Thyroid gland (tissue), 4 donors: Measurements from ENCODE around the gene MBD3L4.

ENCODE experiments used
- CTCF ChIP-seq, 6 experiments: fragments of 200-600 bp in 3 of 6; fragments of 450-650 bp in 3 of 6; sonication (generic) in 3 of 6; IDR thresholded peaks; one replicate each; pipeline ENCODE4 v1.5.1; 2016 to 2019; ENCODE audit warnings: antibody characterized with exemption in 6 of 6, mild to moderate bottlenecking in 2 of 6, inconsistent platforms in 1 of 6, moderate library complexity in 1 of 6
- POLR2A ChIP-seq, 2 donors: fragments of 450-650 bp; IDR thresholded peaks; one replicate each; pipeline ENCODE4 v1.6.1; 2017; ENCODE audit warnings: antibody characterized with exemption in 2 of 2, mild to moderate bottlenecking in 2 of 2, moderate library complexity in 1 of 2

DNA sequence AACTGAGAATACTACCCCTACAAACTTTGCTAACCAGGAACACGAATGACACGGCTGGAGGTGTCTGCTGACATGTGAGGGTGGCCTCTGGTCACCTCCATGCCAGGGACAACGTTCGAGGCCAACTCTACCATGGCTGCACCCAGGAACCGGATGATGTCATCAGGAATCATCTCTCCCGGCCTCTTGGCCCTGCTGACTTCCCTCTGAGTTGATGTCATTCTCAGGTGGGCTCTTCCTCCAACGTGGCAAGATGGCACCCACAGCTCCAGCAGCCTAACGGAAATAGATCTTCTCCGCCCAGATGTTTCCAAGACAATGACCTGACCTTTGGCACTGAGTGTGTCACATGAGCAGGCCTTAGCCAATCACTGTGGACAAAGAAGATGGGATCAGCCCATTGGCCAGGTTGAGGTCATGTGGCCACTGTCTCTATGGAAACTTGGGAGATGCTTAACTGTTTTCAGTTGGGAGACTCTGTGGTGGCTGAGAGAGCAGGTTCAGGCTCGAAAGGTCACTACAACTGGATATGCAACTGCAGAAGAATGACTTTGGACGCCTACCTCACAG is 33.8 kb downstream of the MBD3L4 start:
- TF ChIP-seq POLR2A (IDR thresholded peaks at IDR 0.05) (no peak), CTCF (IDR thresholded peaks at IDR 0.05) (no peak)
